ENCODE data around the gene EVPL. TPM values are rescaled to one million over a fixed set of nuclear protein-coding genes. Genes with fewer than 3 reads are reported as not detected.

The EVPL gene
- total RNA-seq, 1 experiment from 2014 or later: 36.4 TPM

GRCh38 chr17:76040376-76040775 lies 13.3 kb upstream of the EVPL start:
- CTCF ChIA-PET: no interaction called here
- no TSS peak for BruUV-seq (replicated peaks)
- H3K4me3 ChIP-seq (ENCODE audit: low read depth in 2 of 2, low read length in 2 of 2): no peak overlapping the region
- intact Hi-C loops (cut with micrococcal nuclease; ENCODE audit: unreplicated experiment): no loop called here
- H3K36me3 ChIP-seq (ENCODE audit: control insufficient read depth, insufficient read depth, low read length): peaks cover 33% of the 10 kb centered on the region
- H3K9me3 ChIP-seq (ENCODE audit: control insufficient read depth, insufficient read depth, low read depth, low read length): no peaks in the 10 kb centered on the region
- DNase-seq (ENCODE audit: low read depth, low spot score) (no peak), ATAC-seq (no peak)
- no peaks in the 10 kb centered on the region for H3K27me3 ChIP-seq (ENCODE audit: control insufficient read depth, insufficient read depth, low read length)
- TF ChIP-seq, protein P1, sequence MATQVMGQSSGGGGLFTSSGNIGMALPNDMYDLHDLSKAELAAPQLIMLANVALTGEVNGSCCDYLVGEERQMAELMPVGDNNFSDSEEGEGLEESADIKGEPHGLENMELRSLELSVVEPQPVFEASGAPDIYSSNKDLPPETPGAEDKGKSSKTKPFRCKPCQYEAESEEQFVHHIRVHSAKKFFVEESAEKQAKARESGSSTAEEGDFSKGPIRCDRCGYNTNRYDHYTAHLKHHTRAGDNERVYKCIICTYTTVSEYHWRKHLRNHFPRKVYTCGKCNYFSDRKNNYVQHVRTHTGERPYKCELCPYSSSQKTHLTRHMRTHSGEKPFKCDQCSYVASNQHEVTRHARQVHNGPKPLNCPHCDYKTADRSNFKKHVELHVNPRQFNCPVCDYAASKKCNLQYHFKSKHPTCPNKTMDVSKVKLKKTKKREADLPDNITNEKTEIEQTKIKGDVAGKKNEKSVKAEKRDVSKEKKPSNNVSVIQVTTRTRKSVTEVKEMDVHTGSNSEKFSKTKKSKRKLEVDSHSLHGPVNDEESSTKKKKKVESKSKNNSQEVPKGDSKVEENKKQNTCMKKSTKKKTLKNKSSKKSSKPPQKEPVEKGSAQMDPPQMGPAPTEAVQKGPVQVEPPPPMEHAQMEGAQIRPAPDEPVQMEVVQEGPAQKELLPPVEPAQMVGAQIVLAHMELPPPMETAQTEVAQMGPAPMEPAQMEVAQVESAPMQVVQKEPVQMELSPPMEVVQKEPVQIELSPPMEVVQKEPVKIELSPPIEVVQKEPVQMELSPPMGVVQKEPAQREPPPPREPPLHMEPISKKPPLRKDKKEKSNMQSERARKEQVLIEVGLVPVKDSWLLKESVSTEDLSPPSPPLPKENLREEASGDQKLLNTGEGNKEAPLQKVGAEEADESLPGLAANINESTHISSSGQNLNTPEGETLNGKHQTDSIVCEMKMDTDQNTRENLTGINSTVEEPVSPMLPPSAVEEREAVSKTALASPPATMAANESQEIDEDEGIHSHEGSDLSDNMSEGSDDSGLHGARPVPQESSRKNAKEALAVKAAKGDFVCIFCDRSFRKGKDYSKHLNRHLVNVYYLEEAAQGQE (IDR thresholded peaks at IDR 0.05; ENCODE audit: insufficient read depth in 1 of 2, low read depth in 2 of 2, low read length in 1 of 2): no peak
- TF ChIP-seq SIN3A (IDR thresholded peaks at IDR 0.05; ENCODE audit: borderline replicate concordance, insufficient read depth, low read depth, low read length) (no peak), TCF7L2 (IDR thresholded peaks at IDR 0.05; ENCODE audit: low read depth, low read length) (no peak), POLR2AphosphoS5 (IDR thresholded peaks at IDR 0.05; ENCODE audit: low read depth, low read length) (no peak)
- TF ChIP-seq, protein P2, sequence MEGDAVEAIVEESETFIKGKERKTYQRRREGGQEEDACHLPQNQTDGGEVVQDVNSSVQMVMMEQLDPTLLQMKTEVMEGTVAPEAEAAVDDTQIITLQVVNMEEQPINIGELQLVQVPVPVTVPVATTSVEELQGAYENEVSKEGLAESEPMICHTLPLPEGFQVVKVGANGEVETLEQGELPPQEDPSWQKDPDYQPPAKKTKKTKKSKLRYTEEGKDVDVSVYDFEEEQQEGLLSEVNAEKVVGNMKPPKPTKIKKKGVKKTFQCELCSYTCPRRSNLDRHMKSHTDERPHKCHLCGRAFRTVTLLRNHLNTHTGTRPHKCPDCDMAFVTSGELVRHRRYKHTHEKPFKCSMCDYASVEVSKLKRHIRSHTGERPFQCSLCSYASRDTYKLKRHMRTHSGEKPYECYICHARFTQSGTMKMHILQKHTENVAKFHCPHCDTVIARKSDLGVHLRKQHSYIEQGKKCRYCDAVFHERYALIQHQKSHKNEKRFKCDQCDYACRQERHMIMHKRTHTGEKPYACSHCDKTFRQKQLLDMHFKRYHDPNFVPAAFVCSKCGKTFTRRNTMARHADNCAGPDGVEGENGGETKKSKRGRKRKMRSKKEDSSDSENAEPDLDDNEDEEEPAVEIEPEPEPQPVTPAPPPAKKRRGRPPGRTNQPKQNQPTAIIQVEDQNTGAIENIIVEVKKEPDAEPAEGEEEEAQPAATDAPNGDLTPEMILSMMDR (IDR thresholded peaks at IDR 0.05): no peak
- H3K4me1 ChIP-seq (ENCODE audit: control insufficient read depth, insufficient read depth, low read length): no peaks in the 10 kb centered on the region
- H3K27ac ChIP-seq (ENCODE audit: low read length): no peak overlapping the region
- in situ Hi-C loops (cut with HindIII; ENCODE audit: low pct_unique_long_range_greater_than_20kb, low sequenced_read_pairs): no loop called here
- POLR2A ChIA-PET: no interaction called here

DNA sequence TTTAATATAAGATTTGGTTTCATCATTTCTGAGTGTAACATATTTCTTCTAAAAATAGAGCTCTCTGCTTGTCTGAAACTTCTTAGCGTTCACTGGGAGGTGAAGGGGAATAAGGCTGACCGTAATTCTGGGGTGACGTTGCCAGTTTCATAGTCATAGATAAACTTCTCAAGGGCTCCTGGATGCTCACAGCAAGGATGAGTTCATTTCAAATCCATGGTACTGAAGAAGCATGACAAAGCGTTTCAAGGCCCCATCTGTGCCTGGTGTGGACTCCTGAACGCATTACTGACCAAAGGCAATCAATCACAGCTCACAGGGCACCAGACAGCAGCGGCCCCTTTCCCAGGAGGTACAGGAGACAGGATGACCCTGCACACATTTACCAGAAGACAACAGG lies 12.0 kb upstream of the EVPL start:
- Histone ChIP-seq H3K27me3 (ENCODE audit: control insufficient read depth, insufficient read depth, low read length) (no peaks in the 10 kb centered on the region), H3K9me3 (ENCODE audit: control insufficient read depth, insufficient read depth, low read depth, low read length) (no peaks in the 10 kb centered on the region), H3K4me3 (ENCODE audit: low read depth in 2 of 2, low read length in 2 of 2) (no peak overlapping the region), H3K27ac (ENCODE audit: low read length) (no peak overlapping the region), H3K36me3 (ENCODE audit: control insufficient read depth, insufficient read depth, low read length) (peaks cover 30% of the 10 kb centered on the region), H3K4me1 (ENCODE audit: control insufficient read depth, insufficient read depth, low read length) (no peaks in the 10 kb centered on the region)
- DNase-seq (ENCODE audit: low read depth, low spot score) (no peak), ATAC-seq (no peak)
- ChIA-PET CTCF (no interaction called here), POLR2A (no interaction called here)
- in situ Hi-C loops (cut with HindIII; ENCODE audit: low pct_unique_long_range_greater_than_20kb, low sequenced_read_pairs): no loop called here
- intact Hi-C loops (cut with micrococcal nuclease; ENCODE audit: unreplicated experiment): no loop called here
- BruUV-seq (replicated peaks): no TSS peak
- no peak for TF ChIP-seq SIN3A (IDR thresholded peaks at IDR 0.05; ENCODE audit: borderline replicate concordance, insufficient read depth, low read depth, low read length)
- no peak for TF ChIP-seq TCF7L2 (IDR thresholded peaks at IDR 0.05; ENCODE audit: low read depth, low read length)
- TF ChIP-seq, protein P1 (IDR thresholded peaks at IDR 0.05; ENCODE audit: insufficient read depth in 1 of 2, low read depth in 2 of 2, low read length in 1 of 2): no peak
- no peak for TF ChIP-seq POLR2AphosphoS5 (IDR thresholded peaks at IDR 0.05; ENCODE audit: low read depth, low read length)
- TF ChIP-seq, protein P2 (IDR thresholded peaks at IDR 0.05): no peak
